ENCODE data around the gene CAVIN2. TPM values are rescaled to one million over a fixed set of nuclear protein-coding genes. Genes with fewer than 3 reads are reported as not detected.
A peak's percentile ranks its signal among the peaks of the same experiment; 100 is the strongest.

Gene CAVIN2
- total RNA-seq, 6 experiments from 2014 or later: 3.1 to 15.9 (median 14.5) TPM

GRCh38 chr2:191836853-191837769, 9.8 kb downstream of the CAVIN2 start:
- Mint-ChIP-seq H3K27ac (no peak overlapping the region), H3K4me3 (no peak overlapping the region), H3K27me3 (ENCODE audit: insufficient read depth) (no peaks in the 10 kb centered on the region; the same call in 1 of the 2 replicates), H3K4me1 (ENCODE audit: low read depth) (peaks cover 69% of the 10 kb centered on the region), H3K36me3 (ENCODE audit: low read depth) (peaks cover 15% of the 10 kb centered on the region; the same call in 1 of the 2 replicates), H3K9me3 (no peaks in the 10 kb centered on the region)
- no peak for TF ChIP-seq CTCF (IDR thresholded peaks at IDR 0.05)
- DNase-seq: no peak

- peak overlapping the region; percentile 42; the same call in 1 of the 2 replicates for H3K27ac Mint-ChIP-seq
- TF ChIP-seq CTCF (IDR thresholded peaks at IDR 0.05): no peak
- H3K4me3 Mint-ChIP-seq: no peak overlapping the region
- H3K36me3 Mint-ChIP-seq (ENCODE audit: low read depth): peaks cover 15% of the 10 kb centered on the region; the same call in 1 of the 2 replicates
- H3K9me3 Mint-ChIP-seq: no peaks in the 10 kb centered on the region
- no peak for DNase-seq
- peaks cover 63% of the 10 kb centered on the region for H3K4me1 Mint-ChIP-seq (ENCODE audit: low read depth)
- H3K27me3 Mint-ChIP-seq (ENCODE audit: insufficient read depth): no peaks in the 10 kb centered on the region; the same call in 1 of the 2 replicates
Measured at GRCh38 chr2:191836471-191836852, 10.4 kb downstream of the CAVIN2 start.

- peaks cover 15% of the 10 kb centered on the region; the same call in 1 of the 2 replicates for H3K36me3 Mint-ChIP-seq (ENCODE audit: low read depth)
- H3K27ac Mint-ChIP-seq: peak overlapping the region; percentile 42
- H3K9me3 Mint-ChIP-seq: no peaks in the 10 kb centered on the region
- DNase-seq: peak; percentile 68
- H3K4me1 Mint-ChIP-seq (ENCODE audit: low read depth): peaks cover 56% of the 10 kb centered on the region
- no peaks in the 10 kb centered on the region; the same call in 1 of the 2 replicates for H3K27me3 Mint-ChIP-seq (ENCODE audit: insufficient read depth)
- peak; percentile 31 for TF ChIP-seq CTCF (IDR thresholded peaks at IDR 0.05)
- H3K4me3 Mint-ChIP-seq: peak overlapping the region; percentile 52
Measured at GRCh38 chr2:191835539-191836350, 11.1 kb downstream of the CAVIN2 start.

GRCh38 chr2:191835100-191835499, 11.8 kb downstream of the CAVIN2 start:
- peaks cover 51% of the 10 kb centered on the region for H3K4me1 Mint-ChIP-seq (ENCODE audit: low read depth)
- TF ChIP-seq CTCF (IDR thresholded peaks at IDR 0.05): no peak
- no peaks in the 10 kb centered on the region for H3K9me3 Mint-ChIP-seq
- 0 out of 2 replicates have a peak overlapping the region, but pooled peaks have one; percentile 21 for H3K27ac Mint-ChIP-seq
- no peak overlapping the region for H3K4me3 Mint-ChIP-seq
- H3K27me3 Mint-ChIP-seq (ENCODE audit: insufficient read depth): no peaks in the 10 kb centered on the region; the same call in 1 of the 2 replicates
- peaks cover 15% of the 10 kb centered on the region; the same call in 1 of the 2 replicates for H3K36me3 Mint-ChIP-seq (ENCODE audit: low read depth)
- no peak for DNase-seq

- H3K4me3 Mint-ChIP-seq: no peak overlapping the region
- no peak for TF ChIP-seq CTCF (IDR thresholded peaks at IDR 0.05)
- H3K27me3 Mint-ChIP-seq (ENCODE audit: insufficient read depth): no peaks in the 10 kb centered on the region; the same call in 1 of the 2 replicates
- H3K4me1 Mint-ChIP-seq (ENCODE audit: low read depth): peaks cover 41% of the 10 kb centered on the region
- H3K27ac Mint-ChIP-seq: no peak overlapping the region
- H3K36me3 Mint-ChIP-seq (ENCODE audit: low read depth): peaks cover 15% of the 10 kb centered on the region; the same call in 1 of the 2 replicates
- DNase-seq: no peak
- no peaks in the 10 kb centered on the region for H3K9me3 Mint-ChIP-seq
Measured at GRCh38 chr2:191833356-191833755, 13.5 kb downstream of the CAVIN2 start.

Data from HFFc6 (cell line).